Measurements from ENCODE around the gene FCER2.

Gene FCER2

DNA sequence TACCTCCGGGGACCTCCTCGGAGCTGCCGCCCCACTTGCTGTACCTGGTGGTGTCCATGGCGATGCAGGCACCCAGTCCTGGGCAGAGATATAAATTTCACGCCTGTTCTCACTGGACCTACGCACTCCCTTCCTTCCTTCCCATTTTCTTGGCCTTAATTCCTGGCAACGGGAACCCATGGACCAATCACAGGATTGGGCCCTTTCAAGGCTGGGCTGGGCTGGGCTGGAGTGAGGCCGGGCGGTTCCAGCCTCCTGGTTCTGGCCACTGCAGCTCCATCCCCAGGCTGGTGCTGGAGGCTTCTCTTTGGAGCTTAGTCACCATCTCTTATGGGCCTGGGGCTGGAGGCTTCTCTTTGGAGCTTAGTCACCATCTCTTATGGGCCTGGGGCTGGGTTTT lies 30.1 kb upstream of the FCER2 start, which contains the start of gene CLEC4G:
Gene CLEC4G, minus strand, starts transcription at position 66 of the 400 bp plus-strand sequence. Its CDS starts 8 bp downstream, at position 58.
- DNase-seq (ENCODE audit: low spot score) = no peak

DNA sequence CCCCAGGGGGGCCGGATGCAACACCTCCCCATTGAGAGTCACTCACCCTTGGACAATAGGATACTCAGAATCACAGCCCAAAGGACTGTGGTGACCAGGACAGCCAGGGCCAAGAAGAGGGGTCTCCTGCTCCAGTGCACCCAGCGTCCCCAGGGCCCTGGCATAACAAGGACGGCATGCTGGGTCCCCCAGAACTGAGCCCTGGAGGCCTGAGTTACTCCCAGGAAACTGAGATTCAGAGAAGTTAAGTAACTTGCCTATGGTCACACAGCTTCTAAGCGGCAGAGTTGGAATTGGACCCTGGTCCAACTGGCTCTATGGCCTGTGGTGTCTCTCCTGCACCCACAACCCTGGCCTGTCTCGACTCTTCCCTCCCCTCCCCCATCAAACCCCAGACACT lies 29.7 kb upstream of the FCER2 start:
- DNase-seq (ENCODE audit: low spot score) = no peak

GRCh38 chr19:7731218-7731595 lies 29.3 kb upstream of the FCER2 start:
- no peak for DNase-seq (ENCODE audit: low spot score)

DNA sequence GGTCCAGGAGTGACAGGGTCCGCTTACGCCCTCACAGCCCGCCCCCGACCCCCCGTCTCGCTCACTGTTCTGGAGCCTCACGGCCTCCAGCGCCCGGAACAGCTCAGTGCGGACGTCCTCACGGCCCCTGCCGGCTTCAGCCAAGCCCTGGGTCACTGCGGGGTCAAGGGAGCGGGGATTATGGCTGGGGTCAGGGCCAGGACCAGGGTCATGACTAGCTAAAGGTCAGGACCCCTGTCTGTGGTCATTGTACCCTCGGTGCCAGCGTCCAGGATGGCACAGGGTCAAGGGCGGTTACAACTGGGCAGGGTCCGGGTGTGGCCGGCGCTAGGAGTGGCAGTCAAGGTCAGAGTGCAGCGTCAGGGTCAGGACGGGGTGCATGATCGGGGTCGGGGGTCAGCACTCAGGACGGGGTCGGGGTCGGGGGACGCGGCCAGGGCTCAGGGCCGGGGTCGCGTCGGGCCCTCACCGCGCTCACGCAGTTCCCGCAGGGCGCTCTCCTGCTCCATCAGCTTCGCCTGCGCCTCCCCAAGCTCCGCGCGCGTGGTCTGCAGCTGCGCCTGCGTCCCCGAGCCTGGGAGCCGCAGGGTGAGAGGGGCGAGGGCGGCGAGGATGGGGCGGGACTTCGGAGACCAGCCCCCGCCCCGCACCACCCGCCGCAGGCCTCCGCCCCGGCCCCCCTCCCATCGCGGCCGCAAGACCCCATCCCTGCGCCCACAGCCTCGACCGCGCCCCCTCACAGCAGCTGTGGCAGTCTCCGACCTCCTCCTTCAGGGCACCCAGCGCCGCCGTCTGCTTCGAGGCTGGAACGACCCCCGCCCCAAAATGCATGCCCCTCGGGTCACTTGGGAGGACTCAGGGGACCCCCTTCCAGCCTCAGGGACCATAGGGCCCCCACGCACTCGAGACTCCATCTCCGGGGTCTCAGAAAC lies 28.6 kb upstream of the FCER2 start:
- DNase-seq (ENCODE audit: low spot score) = no peak

DNA sequence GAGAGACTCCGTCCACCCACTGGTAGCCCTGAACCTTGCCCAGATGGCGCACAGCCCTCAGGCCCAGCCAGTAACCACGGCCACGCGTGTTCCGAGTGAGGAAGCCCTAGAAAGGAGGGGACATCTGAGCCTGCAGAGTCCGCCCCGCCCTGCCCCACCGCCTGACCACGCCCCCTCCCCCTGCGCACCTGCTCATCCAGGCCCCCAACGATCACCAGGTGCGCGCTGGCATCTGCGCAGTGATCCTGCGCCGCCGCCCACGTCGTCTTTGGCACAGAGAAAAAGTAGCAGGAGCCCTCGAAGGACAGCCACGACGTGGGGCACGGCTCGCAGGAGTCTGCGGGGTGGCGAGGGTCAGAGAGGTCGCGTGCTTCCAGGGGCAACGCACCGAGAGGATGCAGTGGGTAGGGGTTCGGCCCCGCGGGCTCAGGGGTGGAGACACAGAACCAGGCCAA lies 27.9 kb upstream of the FCER2 start:
- DNase-seq (ENCODE audit: low spot score) = no peak

DNA sequence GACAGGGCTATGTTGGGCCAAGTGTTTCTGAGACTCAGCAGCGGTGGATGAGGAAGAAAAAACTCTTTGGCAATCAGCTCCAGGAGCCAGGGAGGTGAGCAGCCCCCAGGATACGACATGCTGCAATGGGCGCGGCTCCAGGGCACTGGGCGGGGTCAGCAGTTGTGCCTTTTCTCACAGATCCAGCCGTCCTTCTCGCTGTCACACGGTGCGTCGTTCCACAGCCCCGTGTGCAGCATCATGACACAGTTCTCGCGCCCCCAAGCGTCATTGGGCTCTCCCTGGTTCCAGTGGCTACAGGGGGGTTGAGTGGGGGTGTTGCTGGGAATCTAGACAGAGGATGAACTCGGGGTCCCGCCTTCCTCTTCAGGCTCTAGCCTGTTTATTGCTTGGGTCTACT lies 27.3 kb upstream of the FCER2 start:
- DNase-seq (ENCODE audit: low spot score) = no peak

GRCh38 chr19:7725791-7726190 lies 23.9 kb upstream of the FCER2 start:
- no peak for DNase-seq (ENCODE audit: low spot score)

GRCh38 chr19:7722231-7722651 lies 20.3 kb upstream of the FCER2 start:
- DNase-seq (ENCODE audit: low spot score) = no peak

- DNase-seq (ENCODE audit: low spot score) = no peak
Measured at GRCh38 chr19:7720351-7720750, 18.4 kb upstream of the FCER2 start.

GRCh38 chr19:7718668-7719067 lies 16.7 kb upstream of the FCER2 start:
- no peak for DNase-seq (ENCODE audit: low spot score)

- DNase-seq (ENCODE audit: low spot score) = no peak
Measured at GRCh38 chr19:7716762-7717161, 14.8 kb upstream of the FCER2 start.

- no peak for DNase-seq (ENCODE audit: low spot score)
Measured at GRCh38 chr19:7715671-7716070, 13.7 kb upstream of the FCER2 start.

- no peak for DNase-seq (ENCODE audit: low spot score)
Measured at GRCh38 chr19:7710616-7711015, 8.7 kb upstream of the FCER2 start.

GRCh38 chr19:7709932-7710460 lies 8.1 kb upstream of the FCER2 start:
- DNase-seq (ENCODE audit: low spot score) = no peak

DNA sequence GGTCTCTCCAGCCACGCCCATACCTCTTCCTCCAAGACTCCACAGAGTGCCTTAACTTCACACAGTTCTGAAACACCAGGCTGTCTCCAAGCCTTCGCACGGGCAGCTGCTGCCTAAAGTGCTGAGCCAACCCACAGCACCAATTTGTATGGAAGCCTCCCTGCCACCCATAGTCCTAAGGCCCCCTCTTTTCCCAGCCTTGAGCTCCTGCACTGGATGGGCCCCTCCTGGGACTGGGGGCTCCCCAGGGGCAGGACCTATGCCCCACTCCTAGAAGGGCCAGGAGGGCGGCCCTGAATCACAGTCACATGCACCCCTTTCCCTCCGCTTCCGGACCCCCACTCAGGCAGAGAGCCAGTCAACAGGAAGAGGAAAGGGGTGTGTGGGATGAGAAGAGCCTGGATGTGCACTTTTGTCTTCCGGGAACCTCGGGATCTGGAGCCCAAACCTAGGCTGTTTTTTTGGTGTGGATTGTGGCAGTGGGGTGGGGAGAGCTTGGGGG lies 5.1 kb upstream of the FCER2 start:
- DNase-seq (ENCODE audit: low spot score) = no peak

DNA sequence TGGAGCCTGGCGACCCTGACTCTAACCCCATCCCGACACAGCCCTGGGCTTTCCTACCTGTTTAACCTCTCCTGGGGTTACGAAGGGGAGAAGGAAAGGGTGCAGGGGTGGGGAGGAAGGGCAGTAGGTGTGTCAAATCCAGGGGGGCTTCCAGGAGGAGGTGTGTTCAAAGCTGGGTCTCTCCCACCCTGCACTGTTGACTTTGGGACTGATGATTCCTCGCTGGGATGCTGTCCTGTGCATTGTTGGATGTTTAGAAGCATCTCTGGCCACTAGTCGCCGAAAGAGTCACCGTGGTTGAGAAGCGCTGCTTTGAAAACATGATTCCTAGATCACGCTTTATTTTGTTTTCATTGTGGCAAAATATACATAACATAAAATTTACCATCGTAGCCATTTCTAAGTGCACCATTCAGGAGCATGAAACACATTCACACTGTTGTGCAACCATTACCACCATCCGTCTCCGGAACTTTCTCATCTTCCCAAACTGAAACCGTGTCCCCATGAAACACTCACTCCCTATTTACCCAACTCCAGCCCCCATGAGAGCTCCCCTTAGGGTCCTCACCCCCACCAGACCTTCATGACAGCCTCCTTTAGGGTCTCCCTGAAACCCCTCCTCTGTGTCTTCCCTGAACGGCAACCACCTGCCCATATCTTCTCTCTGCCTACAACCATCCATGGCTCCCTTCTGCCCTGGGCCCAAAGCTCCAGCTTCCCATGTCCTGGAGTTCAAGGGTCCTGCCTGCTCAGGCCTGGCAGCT lies 4.4 kb upstream of the FCER2 start:
- no peak for DNase-seq (ENCODE audit: low spot score)

DNA sequence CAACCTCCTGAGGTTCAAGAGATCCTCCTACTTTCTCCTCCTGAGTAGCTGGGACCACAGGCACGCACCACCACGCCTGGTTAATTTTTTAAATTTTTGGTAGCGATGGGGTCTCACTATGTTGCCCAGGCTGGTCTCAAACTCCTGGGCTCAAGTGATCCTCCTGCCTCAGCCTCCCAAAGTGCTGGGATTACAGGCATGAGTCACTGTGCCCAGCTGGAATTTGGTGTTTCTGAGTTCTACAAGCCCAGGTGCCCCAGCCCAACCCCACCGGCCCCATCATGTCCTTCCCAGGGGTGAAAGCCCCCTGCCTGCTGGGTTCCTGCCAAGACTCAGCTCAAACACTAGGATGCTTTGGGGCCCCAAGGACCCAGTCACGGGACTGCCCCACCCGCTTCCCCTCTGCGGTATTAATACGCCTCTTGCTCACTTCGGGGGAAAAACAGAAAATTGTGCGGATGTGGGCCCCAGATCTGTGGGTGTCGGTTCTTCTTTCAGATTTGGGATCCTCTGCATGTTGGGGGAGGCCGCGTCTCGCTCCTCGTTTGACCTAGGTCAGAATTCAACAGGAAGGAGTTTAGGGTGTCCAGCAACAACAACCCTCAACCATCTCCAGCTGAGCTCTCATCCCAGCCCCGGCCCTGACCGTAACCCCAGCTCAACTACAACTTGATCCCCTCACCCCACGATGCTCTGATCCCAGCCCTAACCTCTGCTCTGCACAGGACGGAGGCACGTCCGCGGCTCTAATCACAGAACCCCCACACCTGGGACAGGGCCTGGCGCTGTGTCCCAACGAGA lies 3.7 kb upstream of the FCER2 start:
- DNase-seq (ENCODE audit: low spot score) = no peak

GRCh38 chr19:7704280-7705060 lies 2.5 kb upstream of the FCER2 start:
- DNase-seq (ENCODE audit: low spot score) = no peak

DNA sequence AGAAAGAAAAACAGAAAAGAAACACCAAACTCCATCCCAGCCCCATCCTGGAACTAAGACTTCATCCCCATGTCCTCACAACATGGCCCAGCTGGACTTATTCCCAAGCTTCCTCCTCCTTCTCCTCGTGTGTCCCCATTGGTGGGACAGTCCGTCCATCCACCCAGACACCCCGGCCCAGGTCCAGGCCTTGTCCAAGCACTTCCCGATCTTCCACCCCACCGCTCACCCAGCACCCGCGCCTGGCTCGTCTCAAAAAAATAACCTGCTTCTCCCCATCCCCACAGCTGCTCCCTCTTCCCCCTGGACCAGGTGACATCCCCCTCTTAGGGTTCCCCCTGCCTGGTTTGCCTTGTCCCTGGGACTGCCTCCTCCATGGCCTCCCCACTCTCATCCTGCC lies 1.4 kb upstream of the FCER2 start:
- DNase-seq (ENCODE audit: low spot score) = no peak

GRCh38 chr19:7701049-7701653 lies 780 bp downstream of the FCER2 start:
- DNase-seq (ENCODE audit: low spot score) = no peak

All from ecto neural progenitor cell (in vitro differentiated cells).